Right lobe of liver (tissue), 6 donors: ENCODE data around the gene UBP1. TPM values are rescaled to one million over a fixed set of nuclear protein-coding genes. Genes with fewer than 3 reads are reported as not detected.
"Not testable (repeated sequence)": the region's sequence is repeated elsewhere in the genome, so short reads cannot be mapped to it uniquely, and the experiment has no call there.

Experiments used
- ATAC-seq, 4 donors: fragments of 200-7000 bp; cut with Tn5 transposase; one replicate each; pipeline ENCODE4 v1.9.1; 2020; ENCODE audit warnings: mild to moderate bottlenecking in 4 of 4, moderate library complexity in 4 of 4
- DNase-seq, 3 donors: peaks; one replicate each; pipeline ENCODE4 v3.0.0-alpha.2; 2020
- H3K27ac ChIP-seq, 3 donors: fragments of 200-600 bp; one replicate each; pipeline ENCODE4 v1.8.0; 2022
- H3K27me3 ChIP-seq, 2 donors: fragments of 200-600 bp; one replicate each; pipeline ENCODE4 v1.8.0; 2022
- H3K36me3 ChIP-seq, 4 donors: fragments of 200-600 bp; sonication (generic) in 1 of 4; one replicate each; pipeline versions ENCODE4 v1.5.1 to v1.8.0; 2017 to 2022; ENCODE audit warnings: control low read depth in 1 of 4
- H3K4me1 ChIP-seq, 4 donors: fragments of 200-600 bp; sonication (generic) in 1 of 4; one replicate each; pipeline versions ENCODE4 v1.5.1 to v1.8.0; 2017 to 2022; ENCODE audit warnings: control low read depth in 1 of 4
- H3K4me3 ChIP-seq, 3 donors: fragments of 200-600 bp; one replicate each; pipeline ENCODE4 v1.8.0; 2022
- H3K9me3 ChIP-seq, 4 donors: fragments of 200-600 bp; sonication (generic) in 1 of 4; one replicate each; pipeline versions ENCODE4 v1.5.1 to v1.8.0; 2017 to 2022; ENCODE audit warnings: control low read depth in 1 of 4
- POLR2A ChIP-seq: fragments of 450-650 bp; IDR thresholded peaks from one replicate; pipeline ENCODE4 v1.6.1; 2017; ENCODE audit warnings: antibody characterized with exemption, mild to moderate bottlenecking
- WGBS: methylation state at CpG from one replicate; pipeline ENCODE4 v1.1.6; 2018; ENCODE audit warnings: low coverage, low lambda C conversion rate; ENCODE audit not compliant: insufficient coverage; ENCODE audit errors: missing lambda C conversion rate; 5-methylcytosine and 5-hydroxymethylcytosine counted together
- intact Hi-C, 2 donors: fragments of 100-400 bp; cut with DNase I; formaldehyde crosslinking; loops; one replicate each; pipeline versions ENCODE4 v1.11.2 to v1.14.1; 2022
- total RNA-seq, 6 experiments: library from RNA; depleted of rRNA in 2 of 6; stranded (reverse); fragments of >200 nt in 2 of 6; fragmentation: NEBNext Ultra II Directional in 3 of 6; extraction: Animal tissue kit (Norgen Biotek cat#: 25700) in 3 of 6; gene quantifications; one replicate each; pipeline versions ENCODE4 v1.1.0 to v1.2.4, GENCODE V29; 2016 to 2023
- TF ChIP-seq, protein P1 (sequence below), 4 donors: fragments of 200-600 bp in 3 of 4; fragments of 450-650 bp in 1 of 4; IDR thresholded peaks; one replicate each; pipeline versions ENCODE4 v1.5.1 to v1.8.0; 2016 to 2022; ENCODE audit warnings: antibody characterized with exemption in 4 of 4, mild to moderate bottlenecking in 2 of 4
- donor health status: DM: no; HTN: yes; CAD: no.
- donor health status: DM: no; HTN: no; CAD: no.
- donor health status: DM: no; HTN: no; CAD: no.
- donor health status: DM: no; HTN: yes; CAD: no.
- donor health status: DM: no; HTN: yes; CAD: no.

Gene UBP1
- total RNA-seq, 6 experiments from 2014 or later, result 20.5 to 39.2 (median 33.1) TPM

DNA sequence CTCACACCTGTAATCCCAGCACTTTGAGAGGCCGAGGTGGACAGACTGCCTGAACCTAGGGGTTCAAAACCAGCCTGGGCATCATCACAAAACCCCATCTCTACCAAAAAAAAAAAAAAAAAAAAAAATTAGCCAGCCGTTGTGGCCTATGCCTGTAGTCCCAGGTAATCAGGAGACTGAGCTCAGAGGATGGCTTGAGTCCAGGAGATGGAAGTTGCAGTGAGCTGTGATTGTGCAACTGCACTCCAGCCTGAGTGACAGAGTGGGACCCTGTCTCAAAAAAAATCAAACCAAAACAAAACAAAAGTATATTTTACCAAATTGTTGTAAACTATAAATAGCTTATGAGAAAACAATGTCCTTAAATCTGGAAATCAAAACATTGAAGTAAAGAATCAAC lies 34.7 kb upstream of the UBP1 start:
- DNase-seq, result no peak
- no peak for TF ChIP-seq POLR2A
- no peaks in the 10 kb centered on the region for H3K27me3 ChIP-seq
- H3K27ac ChIP-seq, result no peak overlapping the region
- 39% methylated on average over 2 of the region's 2 CpGs for WGBS
- intact Hi-C loops, result no loop called here
- no peaks in the 10 kb centered on the region for H3K36me3 ChIP-seq
- no peaks in the 10 kb centered on the region for H3K9me3 ChIP-seq
- no peaks in the 10 kb centered on the region for H3K4me1 ChIP-seq
- peak in 1 of 4 donors; percentile 56 for ATAC-seq
- no peak overlapping the region for H3K4me3 ChIP-seq

GRCh38 chr3:33473813-33474212 lies 33.6 kb upstream of the UBP1 start:
- TF ChIP-seq, protein P1, sequence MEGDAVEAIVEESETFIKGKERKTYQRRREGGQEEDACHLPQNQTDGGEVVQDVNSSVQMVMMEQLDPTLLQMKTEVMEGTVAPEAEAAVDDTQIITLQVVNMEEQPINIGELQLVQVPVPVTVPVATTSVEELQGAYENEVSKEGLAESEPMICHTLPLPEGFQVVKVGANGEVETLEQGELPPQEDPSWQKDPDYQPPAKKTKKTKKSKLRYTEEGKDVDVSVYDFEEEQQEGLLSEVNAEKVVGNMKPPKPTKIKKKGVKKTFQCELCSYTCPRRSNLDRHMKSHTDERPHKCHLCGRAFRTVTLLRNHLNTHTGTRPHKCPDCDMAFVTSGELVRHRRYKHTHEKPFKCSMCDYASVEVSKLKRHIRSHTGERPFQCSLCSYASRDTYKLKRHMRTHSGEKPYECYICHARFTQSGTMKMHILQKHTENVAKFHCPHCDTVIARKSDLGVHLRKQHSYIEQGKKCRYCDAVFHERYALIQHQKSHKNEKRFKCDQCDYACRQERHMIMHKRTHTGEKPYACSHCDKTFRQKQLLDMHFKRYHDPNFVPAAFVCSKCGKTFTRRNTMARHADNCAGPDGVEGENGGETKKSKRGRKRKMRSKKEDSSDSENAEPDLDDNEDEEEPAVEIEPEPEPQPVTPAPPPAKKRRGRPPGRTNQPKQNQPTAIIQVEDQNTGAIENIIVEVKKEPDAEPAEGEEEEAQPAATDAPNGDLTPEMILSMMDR (IDR thresholded peaks at IDR 0.05), result no peak
- TF ChIP-seq POLR2A, result no peak
- DNase-seq (no peak), ATAC-seq (no peak)
- no peaks in the 10 kb centered on the region for H3K36me3 ChIP-seq
- no peak overlapping the region for H3K4me3 ChIP-seq
- H3K27ac ChIP-seq, result no peak overlapping the region
- intact Hi-C loops, result no loop called here
- 100% methylated on average over 2 of the region's 2 CpGs for WGBS
- no peaks in the 10 kb centered on the region for H3K9me3 ChIP-seq
- no peaks in the 10 kb centered on the region for H3K4me1 ChIP-seq
- H3K27me3 ChIP-seq, result no peaks in the 10 kb centered on the region

GRCh38 chr3:33467786-33468185 lies 27.6 kb upstream of the UBP1 start:
- Histone ChIP-seq H3K36me3 (no peaks in the 10 kb centered on the region), H3K9me3 (no peaks in the 10 kb centered on the region), H3K4me1 (no peaks in the 10 kb centered on the region), H3K27ac (no peak overlapping the region), H3K4me3 (no peak overlapping the region), H3K27me3 (no peaks in the 10 kb centered on the region)
- intact Hi-C loops, result no loop called here
- no CpG with 5 or more reads among the region's 3 CpGs for WGBS
- DNase-seq (no peak), ATAC-seq (no peak)
- TF ChIP-seq POLR2A, result no peak
- TF ChIP-seq, protein P1 (IDR thresholded peaks at IDR 0.05), result no peak

- intact Hi-C loops, result no loop called here
- ATAC-seq (no peak), DNase-seq (no peak)
- Histone ChIP-seq H3K4me3 (no peak overlapping the region), H3K4me1 (no peaks in the 10 kb centered on the region), H3K27ac (no peak overlapping the region), H3K36me3 (no peaks in the 10 kb centered on the region), H3K27me3 (no peaks in the 10 kb centered on the region), H3K9me3 (peaks cover 0 to 12% (median 0%) of the 10 kb centered on the region in 4 donors)
- WGBS, result 89% methylated on average over 2 of the region's 2 CpGs
- TF ChIP-seq POLR2A, result no peak
- TF ChIP-seq, protein P1 (IDR thresholded peaks at IDR 0.05), result no peak
Measured at GRCh38 chr3:33461097-33461496, 20.9 kb upstream of the UBP1 start.

DNA sequence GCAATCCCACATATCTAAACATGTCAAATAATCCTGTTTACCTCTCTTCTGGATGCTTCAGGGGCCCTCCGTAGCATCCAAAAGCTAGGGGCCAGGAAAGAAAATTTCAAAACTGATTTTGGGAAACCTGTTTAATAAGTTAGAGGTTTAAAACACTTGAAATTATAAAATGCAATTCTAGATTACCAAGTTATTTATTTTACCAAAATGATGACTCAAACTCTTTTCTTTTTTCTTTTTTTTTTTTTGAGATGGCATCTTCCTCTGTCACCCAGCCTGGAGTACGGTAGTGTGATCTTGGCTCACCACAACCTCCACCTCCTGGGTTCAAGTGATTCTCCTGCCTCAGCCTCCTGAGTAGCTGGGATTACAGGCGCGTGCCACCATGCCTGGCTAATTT lies 19.4 kb upstream of the UBP1 start:
- 94% methylated on average over 2 of the region's 4 CpGs for whole genome bisulfite sequencing
- H3K27ac ChIP-seq, H3K27me3 ChIP-seq, ATAC-seq, intact Hi-C loops, H3K4me3 ChIP-seq, H3K4me1 ChIP-seq, DNase-seq, H3K36me3 ChIP-seq: not testable (repeated sequence)
- H3K9me3 ChIP-seq, result peaks cover 0 to 12% (median 0%) of the 10 kb centered on the region in 4 donors

- Histone ChIP-seq H3K36me3 (no peaks in the 10 kb centered on the region), H3K4me1 (no peaks in the 10 kb centered on the region), H3K27ac (no peak overlapping the region), H3K27me3 (no peaks in the 10 kb centered on the region), H3K9me3 (peaks cover 0 to 12% (median 0%) of the 10 kb centered on the region in 4 donors), H3K4me3 (no peak overlapping the region)
- WGBS, result no CpG with 5 or more reads among the region's 3 CpGs
- TF ChIP-seq, protein P1 (IDR thresholded peaks at IDR 0.05), result no peak
- no peak for TF ChIP-seq POLR2A
- intact Hi-C loops, result no loop called here
- ATAC-seq (no peak), DNase-seq (no peak)
Measured at GRCh38 chr3:33458446-33458845, 18.2 kb upstream of the UBP1 start.
